Stimulated activated CD4-positive, alpha-beta T cell treated with anti-CD3 and anti-CD28 coated beads, Interleukin-4, amount 100 ng/mL, for 24 hours (primary cell): ENCODE results near the gene RRM1.
"Not testable (repeated sequence)": the region's sequence is repeated elsewhere in the genome, so short reads cannot be mapped to it uniquely, and the experiment has no call there.

ENCODE experiments used
- DNase-seq: peaks from one replicate; pipeline ENCODE4 v3.0.0-alpha.2; 2020

RRM1 gene

DNA sequence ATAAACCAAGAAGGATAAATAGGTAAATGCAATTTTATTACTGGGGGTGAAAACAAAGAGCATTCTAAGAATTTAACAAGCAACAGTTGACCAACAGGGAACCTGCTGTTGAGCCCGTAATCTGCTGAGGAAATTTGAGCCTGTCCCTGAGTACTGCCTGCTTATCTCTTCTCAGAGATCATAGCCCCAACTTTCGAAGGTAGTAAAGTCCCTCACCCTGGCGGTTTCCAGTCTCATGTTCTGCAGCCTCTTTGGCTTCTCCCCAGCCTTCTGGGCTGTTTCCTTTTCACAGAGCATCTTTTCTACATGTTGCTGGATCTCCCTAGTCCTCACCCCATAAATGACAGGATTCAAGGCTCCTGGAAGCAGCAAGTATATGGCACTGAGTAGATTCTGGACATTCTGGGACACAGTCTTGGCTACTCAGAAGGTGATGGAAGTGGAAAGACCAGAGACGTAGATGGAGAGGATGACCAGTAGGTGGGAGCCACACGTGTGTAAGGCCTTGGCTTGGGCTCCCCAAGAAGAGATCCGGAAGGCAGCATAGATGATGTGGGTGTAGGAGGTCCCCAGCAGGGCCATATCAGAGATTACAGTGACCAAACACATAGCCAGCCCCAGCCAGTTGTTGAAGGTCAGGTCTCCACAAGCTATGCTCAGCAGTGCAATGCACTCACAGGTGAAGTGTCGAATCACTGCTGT lies 51.6 kb downstream of the RRM1 start:
- no peak for DNase-seq

- no peak for DNase-seq
Measured at GRCh38 chr11:4146772-4147098, 52.1 kb downstream of the RRM1 start.

- no peak for DNase-seq
Measured at GRCh38 chr11:4154503-4154902, 59.9 kb downstream of the RRM1 start.

DNA sequence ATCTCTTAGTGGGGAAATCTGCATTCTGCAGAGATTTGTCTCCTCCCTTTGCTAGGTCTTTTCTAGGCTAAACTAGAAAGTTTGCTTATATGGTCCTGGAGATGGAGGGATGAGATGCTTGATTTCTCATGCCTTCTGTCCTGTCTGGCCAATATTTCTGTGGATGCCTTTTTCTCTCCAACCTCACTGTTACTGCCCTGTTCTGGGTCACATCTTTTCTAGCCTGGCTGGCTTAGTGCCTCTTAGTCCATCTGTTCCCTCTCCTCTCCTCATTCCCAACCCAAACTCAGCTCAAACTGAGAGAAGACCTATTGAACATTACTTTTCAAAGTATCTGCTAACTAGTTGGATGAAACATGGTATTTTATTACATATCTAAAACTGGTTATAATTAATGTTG lies 62.0 kb downstream of the RRM1 start:
- no peak for DNase-seq

GRCh38 chr11:4158818-4159217 lies 64.2 kb downstream of the RRM1 start:
- not testable (repeated sequence) for DNase-seq

GRCh38 chr11:4161305-4161704 lies 66.7 kb downstream of the RRM1 start:
- DNase-seq = no peak

GRCh38 chr11:4164884-4165590 lies 70.4 kb downstream of the RRM1 start:
- no peak for DNase-seq

- DNase-seq = no peak
Measured at GRCh38 chr11:4167292-4167691, 72.7 kb downstream of the RRM1 start.

DNA sequence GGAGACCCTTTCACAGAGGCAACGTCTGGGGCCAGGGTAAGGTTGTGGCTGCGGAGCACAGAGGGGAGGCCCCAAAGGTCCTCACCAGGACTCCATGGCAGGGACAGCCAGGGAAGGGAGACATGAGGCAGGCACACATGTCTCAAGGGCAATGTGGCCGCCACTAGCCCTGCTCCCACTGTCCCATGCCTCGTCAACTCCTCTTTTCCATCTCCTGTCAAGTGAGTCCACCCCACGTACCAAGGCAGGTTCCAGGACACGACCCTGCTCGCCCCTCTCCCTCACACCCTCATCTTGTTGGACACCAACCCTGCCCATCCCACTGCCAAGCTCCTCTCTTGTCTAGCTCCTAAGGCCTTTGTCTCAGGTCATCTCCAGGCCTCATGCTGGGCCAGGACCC lies 73.2 kb downstream of the RRM1 start:
- DNase-seq = no peak

- not testable (repeated sequence) for DNase-seq
Measured at GRCh38 chr11:4175620-4176350, 81.2 kb downstream of the RRM1 start.

GRCh38 chr11:4178813-4179662 lies 84.4 kb downstream of the RRM1 start:
- DNase-seq = no peak

DNA sequence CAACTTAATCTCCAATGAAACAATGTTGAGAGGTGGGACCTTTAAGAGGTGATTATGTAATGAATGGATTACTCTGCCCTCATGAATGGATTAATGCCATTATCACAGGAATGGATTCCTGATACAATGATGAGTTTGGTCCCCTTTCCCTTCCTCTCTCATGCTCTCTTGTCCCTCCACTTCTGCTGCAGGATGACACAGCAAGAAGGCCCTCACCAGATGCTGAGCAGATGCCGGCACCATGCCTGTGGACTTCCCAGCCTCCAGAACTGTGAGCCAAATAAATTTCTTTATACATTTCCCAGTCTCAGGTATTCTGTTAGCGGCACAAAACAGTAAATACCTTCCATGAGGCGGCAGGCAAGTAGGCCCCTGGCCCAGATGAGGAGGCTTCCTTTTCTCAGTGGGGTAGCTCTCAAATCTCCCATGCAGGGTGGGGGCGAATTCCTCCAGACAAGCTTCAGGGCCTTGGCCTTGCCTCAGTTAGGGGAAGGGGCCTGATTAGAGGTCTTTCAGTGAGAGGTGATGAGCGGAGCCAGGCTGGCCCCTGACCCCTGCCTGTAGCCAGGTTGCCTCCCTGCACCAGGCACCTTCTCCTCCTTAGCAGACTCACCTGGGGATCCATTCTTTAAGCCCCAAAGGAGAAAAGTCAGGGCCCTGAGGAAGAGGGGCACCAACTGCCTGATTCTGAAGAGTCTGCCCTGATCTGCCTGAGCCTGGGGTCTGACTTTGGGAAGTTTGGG lies 86.0 kb downstream of the RRM1 start:
- no peak for DNase-seq

DNA sequence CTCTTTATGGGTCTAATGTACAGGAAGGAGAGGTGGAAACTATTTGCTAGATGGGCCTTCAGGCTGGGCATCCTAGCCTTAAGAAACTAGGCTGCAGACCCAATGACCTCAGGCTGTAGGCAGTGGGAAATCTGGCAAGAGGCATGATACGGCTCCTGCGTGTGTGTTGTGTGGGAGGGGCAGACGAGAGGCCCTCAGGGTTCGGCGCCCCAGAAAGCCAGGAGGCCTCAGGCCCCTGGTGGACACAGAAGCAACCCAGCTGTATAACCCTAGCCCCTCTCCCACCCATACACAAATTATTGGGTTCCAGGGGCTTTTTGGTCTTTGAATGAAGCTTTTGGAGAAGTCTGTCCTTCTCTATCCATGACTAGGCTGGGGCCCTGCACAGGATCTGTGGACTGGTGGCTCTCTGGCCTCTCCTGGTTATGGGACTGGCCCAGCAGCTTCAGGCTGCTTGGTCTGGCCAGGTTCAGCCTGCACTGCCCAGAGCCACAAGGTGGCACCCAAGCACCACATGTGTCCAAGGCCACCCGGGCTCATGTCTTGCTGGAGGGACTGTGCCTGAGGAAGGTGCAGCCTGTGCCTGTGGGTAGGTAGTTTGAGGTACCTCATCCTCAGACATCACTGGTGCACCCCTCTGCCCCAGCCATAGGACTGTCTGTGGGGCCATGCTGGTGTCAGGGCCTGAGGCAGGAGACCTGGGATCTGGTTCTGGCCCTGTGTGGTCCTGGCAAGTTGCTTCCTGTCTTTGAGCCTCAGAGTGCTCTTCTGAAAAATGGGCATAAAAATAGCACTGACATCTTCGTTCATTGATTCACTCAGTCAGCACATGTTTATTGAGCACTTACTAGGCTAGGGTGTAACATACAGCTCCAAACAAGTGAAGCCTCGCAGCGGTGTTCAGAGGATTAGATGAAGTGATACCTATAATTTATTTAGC lies 87.5 kb downstream of the RRM1 start:
- peak; percentile 14 for DNase-seq

DNA sequence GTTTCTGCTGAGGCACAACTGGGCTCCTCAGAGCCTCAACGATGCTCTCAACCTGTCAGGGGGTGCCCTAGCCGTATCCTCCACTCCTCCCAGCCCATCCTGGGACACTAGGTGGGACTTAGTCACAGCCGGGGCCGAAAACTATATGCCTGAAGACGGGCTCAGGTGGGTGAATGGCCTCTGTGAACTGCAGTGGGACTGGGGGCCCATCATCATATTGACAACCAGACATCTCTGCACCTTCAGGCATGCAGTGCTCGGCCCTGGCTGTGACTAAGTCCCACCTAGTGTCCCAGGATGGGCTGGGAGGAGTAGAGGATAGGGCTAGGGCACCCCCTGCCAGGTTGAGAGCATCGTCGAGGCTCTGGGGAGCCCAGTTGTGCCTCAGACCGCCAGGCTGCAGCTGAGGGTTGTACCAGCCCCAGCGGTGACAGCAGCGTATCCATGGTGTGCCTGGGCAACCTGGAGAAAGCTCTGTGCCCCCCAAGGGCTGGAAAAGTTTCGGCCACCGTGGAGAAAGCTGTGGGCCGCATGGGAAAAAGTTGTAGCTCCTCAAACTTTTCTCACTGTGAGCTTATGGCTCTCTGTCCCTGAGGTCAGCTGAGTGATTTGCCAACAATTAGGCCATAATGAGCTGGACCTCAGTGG lies 88.9 kb downstream of the RRM1 start:
- no peak for DNase-seq

GRCh38 chr11:4184163-4184916 lies 89.7 kb downstream of the RRM1 start:
- no peak for DNase-seq

- DNase-seq = no peak
Measured at GRCh38 chr11:4185561-4185960, 91.0 kb downstream of the RRM1 start.

- no peak for DNase-seq
Measured at GRCh38 chr11:4186464-4187054, 92.0 kb downstream of the RRM1 start.

GRCh38 chr11:4187055-4187988 lies 92.7 kb downstream of the RRM1 start:
- peak; percentile 84 for DNase-seq
